Measurements from ENCODE around the gene ABITRAM. TPM values are rescaled to one million over a fixed set of nuclear protein-coding genes. Genes with fewer than 3 reads are reported as not detected.

Gene ABITRAM
- polyA plus RNA-seq, 3 donors: 15.9 to 27.5 (median 16.1) TPM

GRCh38 chr9:108900176-108900575 is 34.0 kb upstream of the ABITRAM start:
- Mint-ChIP-seq H3K36me3 (peaks cover 86 to 90% of the 10 kb centered on the region in 2 donors), H3K4me3 (no peak overlapping the region), H3K27me3 (ENCODE audit: low read depth in 3 of 3) (no peaks in the 10 kb centered on the region), H3K27ac (peak overlapping the region in 2 of 7 donors; percentile 2 to 21), H3K4me1 (peaks cover 11% of the 10 kb centered on the region), H3K9me3 (no peaks in the 10 kb centered on the region)
- Histone ChIP-seq H3K9me3 (replicated peaks in 1 of 2; ENCODE audit: control insufficient read depth in 1 of 2, insufficient read depth in 1 of 2, low read length in 2 of 2) (no peaks in the 10 kb centered on the region), H3K9ac (ENCODE audit: insufficient read depth, low read length, poor library complexity, severe bottlenecking) (no peak overlapping the region), H3K27me3 (ENCODE audit: control insufficient read depth in 2 of 2, insufficient read depth in 2 of 2, low read length in 2 of 2) (no peaks in the 10 kb centered on the region), H2AFZ (ENCODE audit: insufficient read depth, low read depth, low read length, poor library complexity, severe bottlenecking) (no peak overlapping the region), H4K20me1 (ENCODE audit: insufficient read depth, low read length) (no peaks in the 10 kb centered on the region), H3K4me1 (ENCODE audit: control insufficient read depth in 1 of 2, insufficient read depth in 2 of 2, low read length in 2 of 2) (no peaks in the 10 kb centered on the region), H3K4me2 (replicated peaks; ENCODE audit: extremely low read depth, low read length, poor library complexity, severe bottlenecking) (no peak overlapping the region), H3K36me3 (replicated peaks in 1 of 2; ENCODE audit: control insufficient read depth in 1 of 2, insufficient read depth in 2 of 2, low read length in 2 of 2) (peaks cover 73 to 98% of the 10 kb centered on the region in 2 donors), H3K4me3 (replicated peaks in 1 of 3; ENCODE audit: low read depth in 2 of 3, low read length in 3 of 3) (no peak overlapping the region), H3K79me2 (ENCODE audit: insufficient read depth, low read length) (no peaks in the 10 kb centered on the region), H3K27ac (ENCODE audit: low read depth in 1 of 2, low read length in 2 of 2) (no peak overlapping the region)
- whole genome bisulfite sequencing (ENCODE audit: insufficient coverage): 100% methylated on average over 3 of the region's 5 CpGs
- intact Hi-C loops (cut with micrococcal nuclease): no loop called here
- DNase-seq: no peak
- no peak for TF ChIP-seq CTCF (IDR thresholded peaks at IDR 0.05)

- Histone ChIP-seq H3K4me1 (ENCODE audit: control insufficient read depth in 1 of 2, insufficient read depth in 2 of 2, low read length in 2 of 2) (no peaks in the 10 kb centered on the region), H3K4me3 (replicated peaks in 1 of 3; ENCODE audit: low read depth in 2 of 3, low read length in 3 of 3) (no peak overlapping the region), H3K79me2 (ENCODE audit: insufficient read depth, low read length) (no peaks in the 10 kb centered on the region), H3K9me3 (replicated peaks in 1 of 2; ENCODE audit: control insufficient read depth in 1 of 2, insufficient read depth in 1 of 2, low read length in 2 of 2) (no peaks in the 10 kb centered on the region), H4K20me1 (ENCODE audit: insufficient read depth, low read length) (no peaks in the 10 kb centered on the region), H3K4me2 (replicated peaks; ENCODE audit: extremely low read depth, low read length, poor library complexity, severe bottlenecking) (no peak overlapping the region), H3K27ac (ENCODE audit: low read depth in 1 of 2, low read length in 2 of 2) (peak overlapping the region in 1 of 2 donors; percentile 22), H3K27me3 (ENCODE audit: control insufficient read depth in 2 of 2, insufficient read depth in 2 of 2, low read length in 2 of 2) (no peaks in the 10 kb centered on the region), H3K9ac (ENCODE audit: insufficient read depth, low read length, poor library complexity, severe bottlenecking) (no peak overlapping the region), H2AFZ (ENCODE audit: insufficient read depth, low read depth, low read length, poor library complexity, severe bottlenecking) (no peak overlapping the region), H3K36me3 (replicated peaks in 1 of 2; ENCODE audit: control insufficient read depth in 1 of 2, insufficient read depth in 2 of 2, low read length in 2 of 2) (peaks cover 76 to 98% of the 10 kb centered on the region in 2 donors)
- Mint-ChIP-seq H3K36me3 (peaks cover 84 to 85% of the 10 kb centered on the region in 2 donors), H3K27me3 (ENCODE audit: low read depth in 3 of 3) (no peaks in the 10 kb centered on the region), H3K9me3 (no peaks in the 10 kb centered on the region), H3K27ac (peak overlapping the region in 4 of 7 donors; percentile 1 to 73 (median 46)), H3K4me3 (no peak overlapping the region), H3K4me1 (peaks cover 11% of the 10 kb centered on the region)
- DNase-seq: no peak
- WGBS (ENCODE audit: insufficient coverage): 0% methylated on average over 1 of the region's 2 CpGs
- intact Hi-C loops (cut with micrococcal nuclease): no loop called here
- no peak for TF ChIP-seq CTCF (IDR thresholded peaks at IDR 0.05)
Measured at GRCh38 chr9:108903420-108904103, 30.6 kb upstream of the ABITRAM start.

Data from CD14-positive monocyte (primary cell).